ENCODE measurements around the gene VPS26C.
A peak's percentile ranks its signal among the peaks of the same experiment; 100 is the strongest.
"Not testable (repeated sequence)": the region's sequence is repeated elsewhere in the genome, so short reads cannot be mapped to it uniquely, and the experiment has no call there.

Gene VPS26C

DNA sequence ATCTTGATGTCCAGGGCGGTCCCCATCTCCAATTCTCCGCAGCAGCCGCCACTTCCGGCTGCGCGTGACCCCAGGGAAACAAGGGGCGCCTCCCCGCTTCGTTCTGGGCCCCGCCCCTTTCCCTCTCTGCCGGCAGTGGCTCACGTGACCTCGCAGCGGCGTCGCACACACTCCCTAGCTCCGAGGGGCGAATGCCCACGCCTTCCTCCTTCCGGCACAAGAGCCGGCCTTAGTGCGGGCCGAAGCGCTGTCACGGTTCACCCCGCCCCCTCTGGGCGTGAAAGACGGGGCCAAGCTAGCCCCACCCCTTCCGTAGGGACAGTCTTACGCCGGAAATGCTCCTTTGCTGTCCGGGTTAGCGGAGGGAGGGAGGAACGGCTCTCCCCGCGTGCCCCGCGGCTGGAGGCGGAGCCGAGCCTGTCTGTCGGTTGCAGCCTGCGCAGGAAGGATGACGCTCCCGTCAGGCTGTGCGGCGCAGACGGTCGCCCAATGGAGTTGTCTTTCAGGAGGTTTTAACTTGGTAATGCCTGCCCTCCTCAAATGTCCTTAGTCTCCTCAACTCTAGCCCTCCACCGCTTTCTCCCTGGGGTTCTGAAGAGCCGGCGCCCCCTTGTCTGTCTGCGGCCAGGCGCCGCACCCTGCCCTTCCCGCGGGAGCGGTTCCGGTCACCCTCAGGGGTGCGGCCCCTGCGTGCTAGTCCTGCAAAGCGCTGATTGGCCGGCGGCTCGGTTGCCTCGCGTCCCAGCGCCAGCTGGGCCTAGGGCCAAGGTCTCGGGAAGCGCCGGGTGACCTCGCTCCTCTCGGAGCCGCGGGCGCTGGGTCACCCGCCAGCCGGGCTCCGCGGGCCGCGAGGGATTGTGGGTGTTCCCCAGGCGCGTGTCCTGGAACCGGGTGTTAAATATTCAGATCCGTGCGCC is at the start of gene VPS26C:
VPS26C (minus strand) TSS at position 66 of the 917 bp plus-strand sequence; CDS start at position 26, 40 bp downstream.
- H3K27me3 Mint-ChIP-seq = no peaks in the 10 kb centered on the region
- H3K36me3 Mint-ChIP-seq = peaks cover 3% of the 10 kb centered on the region
- peak within 1 kb of the TSS; percentile 97 for H3K27ac Mint-ChIP-seq
- H3K4me3 Mint-ChIP-seq = peak within 1 kb of the TSS; percentile 93
- H3K9me3 Mint-ChIP-seq = no peaks in the 10 kb centered on the region
- H3K4me1 Mint-ChIP-seq = peaks cover 43% of the 10 kb centered on the region

DNA sequence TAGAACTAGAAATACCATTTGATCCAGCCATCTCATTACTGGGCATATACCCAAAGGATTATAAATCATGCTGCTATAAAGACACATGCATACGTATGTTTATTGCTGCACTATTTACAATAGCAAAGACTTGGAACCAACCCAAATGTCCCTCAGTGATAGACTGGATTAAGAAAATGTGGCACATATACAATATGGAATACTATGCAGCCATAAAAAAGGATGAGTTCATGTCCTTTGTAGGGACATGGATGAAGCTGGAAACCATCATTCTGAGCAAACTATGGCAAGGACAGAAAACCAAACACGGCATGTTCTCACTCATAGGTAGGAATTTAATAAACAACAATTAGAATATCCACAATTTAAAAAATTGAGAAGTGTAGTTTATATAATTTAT is 48.9 kb upstream of the VPS26C start:
- H3K4me1 Mint-ChIP-seq, H3K27me3 Mint-ChIP-seq, H3K27ac Mint-ChIP-seq, H3K4me3 Mint-ChIP-seq, H3K36me3 Mint-ChIP-seq: not testable (repeated sequence)
- peaks cover 10% of the 10 kb centered on the region for H3K9me3 Mint-ChIP-seq

DNA sequence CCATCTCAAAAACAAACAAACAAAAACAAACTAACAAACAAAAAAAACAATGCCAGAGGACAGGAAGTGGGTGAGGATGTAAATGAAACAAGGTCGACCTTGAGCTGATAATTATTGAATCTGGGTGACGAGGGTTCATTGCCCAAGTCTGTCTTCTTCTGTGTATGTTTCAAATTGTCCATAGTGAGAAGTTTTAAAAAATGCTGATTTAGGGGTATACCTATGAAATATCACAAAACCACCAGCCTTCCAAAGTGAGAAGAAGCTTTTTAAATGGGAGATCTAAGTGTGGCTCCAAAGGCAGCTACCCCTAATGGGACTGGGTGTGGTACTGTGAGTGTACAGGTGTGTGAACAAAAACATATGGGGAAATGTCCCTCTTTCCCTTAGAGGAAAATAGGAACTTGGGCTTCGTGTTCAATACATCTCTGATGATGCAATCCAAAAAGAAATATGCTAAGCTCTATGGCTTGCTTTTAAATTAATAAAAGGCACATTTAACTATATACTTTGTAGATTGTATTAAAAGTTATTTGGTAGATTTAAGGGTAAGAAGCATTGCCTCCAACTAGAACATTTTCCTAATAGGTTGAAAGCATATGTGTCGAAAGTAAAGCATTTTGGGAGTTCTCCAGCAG is 33.1 kb upstream of the VPS26C start:
- H3K4me3 Mint-ChIP-seq = no peak overlapping the region
- H3K27me3 Mint-ChIP-seq = no peaks in the 10 kb centered on the region
- H3K27ac Mint-ChIP-seq = no peak overlapping the region
- H3K4me1 Mint-ChIP-seq = no peaks in the 10 kb centered on the region
- no peaks in the 10 kb centered on the region for H3K36me3 Mint-ChIP-seq
- no peaks in the 10 kb centered on the region for H3K9me3 Mint-ChIP-seq

DNA sequence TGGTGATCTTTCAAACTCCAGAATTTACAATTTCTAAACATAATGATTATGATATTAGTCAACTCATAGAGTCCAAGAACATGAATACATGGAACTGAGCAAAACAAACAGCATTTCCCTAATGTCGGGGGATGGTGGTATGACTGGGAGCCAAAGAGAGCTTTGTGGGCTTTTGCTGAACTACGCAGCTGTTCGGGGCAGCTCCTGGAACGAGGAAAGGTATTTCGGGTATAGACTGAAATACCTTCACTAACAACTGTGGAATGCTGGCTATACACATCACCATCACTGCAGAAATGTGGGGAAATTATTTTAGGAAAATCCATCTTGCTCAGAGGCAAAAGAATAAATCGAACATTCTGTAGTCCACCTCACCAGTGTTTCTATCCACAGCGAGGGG is 30.2 kb upstream of the VPS26C start:
- Mint-ChIP-seq H3K27ac (no peak overlapping the region), H3K9me3 (no peaks in the 10 kb centered on the region), H3K36me3 (no peaks in the 10 kb centered on the region)

DNA sequence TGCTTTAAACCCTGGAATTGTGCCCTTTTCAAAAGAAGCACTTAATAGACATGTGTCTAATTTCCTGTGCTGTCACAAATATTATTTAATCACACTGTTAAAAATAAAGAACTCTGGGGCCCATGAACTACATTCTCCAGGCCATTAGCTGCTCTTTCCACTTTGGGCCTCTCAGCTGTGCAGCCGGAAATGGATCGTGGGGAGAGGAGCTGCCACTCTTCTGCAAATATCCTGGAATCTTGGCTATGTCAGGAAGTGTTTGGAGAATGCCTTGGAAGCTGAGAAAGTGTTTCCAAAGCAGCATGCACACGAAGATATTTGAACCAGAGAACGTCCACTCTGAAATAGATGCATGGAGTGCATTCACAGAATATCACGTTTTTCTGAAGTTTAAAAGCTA is 27.5 kb upstream of the VPS26C start:
- Mint-ChIP-seq H3K36me3 (no peaks in the 10 kb centered on the region), H3K4me3 (no peak overlapping the region), H3K9me3 (no peaks in the 10 kb centered on the region), H3K4me1 (peaks cover 8% of the 10 kb centered on the region), H3K27ac (no peak overlapping the region), H3K27me3 (no peaks in the 10 kb centered on the region)

More for the DNA sequence above, 30.2 kb upstream of the VPS26C start:
- no peak overlapping the region for H3K4me3 Mint-ChIP-seq
- H3K27me3 Mint-ChIP-seq = no peaks in the 10 kb centered on the region
- H3K4me1 Mint-ChIP-seq = peaks cover 8% of the 10 kb centered on the region

DNA sequence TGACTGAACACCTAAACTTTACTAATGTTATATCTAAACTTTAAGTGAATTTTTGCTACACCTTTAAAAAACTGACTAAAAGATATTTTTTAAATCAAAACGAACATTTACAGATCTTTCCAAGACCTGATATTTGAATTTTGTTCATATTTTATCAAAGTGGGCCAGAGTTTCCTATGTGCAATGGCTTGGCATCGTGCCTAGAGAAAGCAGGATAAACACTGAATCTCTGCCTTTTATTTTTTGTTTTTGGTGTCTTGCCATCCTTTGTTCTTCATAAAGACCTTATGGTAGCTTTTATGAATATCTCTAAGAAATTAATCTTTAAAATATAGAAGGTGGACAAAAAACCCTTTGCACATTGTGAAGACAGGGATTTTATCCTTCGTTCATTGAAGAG is 25.8 kb upstream of the VPS26C start:
- no peak overlapping the region for H3K27ac Mint-ChIP-seq
- peaks cover 8% of the 10 kb centered on the region for H3K4me1 Mint-ChIP-seq
- H3K9me3 Mint-ChIP-seq = no peaks in the 10 kb centered on the region
- H3K36me3 Mint-ChIP-seq = no peaks in the 10 kb centered on the region
- no peak overlapping the region for H3K4me3 Mint-ChIP-seq
- no peaks in the 10 kb centered on the region for H3K27me3 Mint-ChIP-seq

DNA sequence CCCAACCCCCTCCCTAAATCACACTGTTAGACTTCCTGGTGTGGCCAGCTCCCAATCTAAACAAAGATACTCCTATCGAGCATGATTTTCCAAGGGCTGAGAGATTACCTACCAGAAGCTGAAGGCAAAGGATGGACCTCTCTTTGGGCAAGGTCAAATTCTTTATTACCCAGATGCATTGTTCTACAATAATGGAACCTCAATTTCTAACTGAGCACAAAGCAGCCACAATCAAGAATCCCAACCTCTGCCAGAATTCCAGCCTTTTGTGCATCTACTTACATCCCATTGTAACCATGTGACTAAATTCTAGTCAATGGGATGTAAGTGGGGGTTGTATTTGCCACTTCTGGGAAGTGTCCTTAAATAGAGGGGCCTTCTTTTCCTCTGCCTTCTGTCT is 24.9 kb upstream of the VPS26C start:
- Mint-ChIP-seq H3K36me3 (no peaks in the 10 kb centered on the region), H3K4me1 (peaks cover 8% of the 10 kb centered on the region), H3K27ac (no peak overlapping the region), H3K4me3 (no peak overlapping the region), H3K9me3 (no peaks in the 10 kb centered on the region), H3K27me3 (no peaks in the 10 kb centered on the region)

DNA sequence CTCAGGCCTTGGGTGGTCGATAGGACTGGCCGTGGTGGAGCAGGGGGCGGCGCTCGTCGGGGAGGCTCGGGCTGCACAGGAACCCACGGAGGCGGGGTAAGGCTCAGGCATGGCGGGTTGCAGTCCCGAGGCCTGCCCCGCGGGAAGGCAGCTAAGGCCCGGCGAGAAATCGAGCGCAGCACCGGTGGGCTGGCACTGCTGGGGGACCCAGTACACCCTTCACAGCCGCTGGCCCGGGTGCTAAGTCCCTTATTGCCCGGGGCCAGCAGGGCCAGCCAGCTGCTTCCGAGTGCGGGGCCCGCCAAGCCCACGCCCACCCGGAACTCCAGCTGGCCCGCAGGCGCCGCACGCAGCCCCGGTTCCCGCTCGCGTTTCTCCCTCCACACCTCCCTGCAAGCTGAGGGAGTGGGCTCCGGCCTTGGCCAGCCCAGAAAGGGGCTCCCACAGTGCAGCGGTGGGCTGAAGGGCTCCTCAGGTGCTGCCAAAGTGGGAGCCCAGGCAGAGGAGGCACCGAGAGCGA is 16.1 kb upstream of the VPS26C start:
- H3K36me3 Mint-ChIP-seq, H3K9me3 Mint-ChIP-seq, H3K4me3 Mint-ChIP-seq, H3K27me3 Mint-ChIP-seq, H3K27ac Mint-ChIP-seq, H3K4me1 Mint-ChIP-seq: not testable (repeated sequence)

DNA sequence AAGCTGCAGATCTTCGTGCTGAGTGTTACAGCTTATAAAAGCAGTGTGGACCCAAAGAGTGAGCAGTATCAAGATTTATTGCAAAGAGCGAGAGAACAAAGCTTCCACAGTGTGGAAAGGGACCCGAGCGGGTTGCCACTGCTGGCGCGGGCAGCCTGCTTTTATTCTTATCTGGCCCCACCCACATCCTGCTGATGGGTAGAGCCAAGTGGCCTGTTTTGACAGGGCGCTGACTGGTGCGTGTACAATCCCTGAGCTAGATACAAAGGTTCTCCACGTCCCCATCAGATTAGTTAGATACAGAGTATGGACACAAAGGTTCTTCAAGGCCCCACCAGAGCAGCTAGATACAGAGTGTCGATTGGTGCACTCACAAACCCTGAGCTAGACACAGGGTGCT is 15.5 kb upstream of the VPS26C start:
- Mint-ChIP-seq H3K4me3 (peak overlapping the region; percentile 86), H3K27ac (peak overlapping the region; percentile 38)
- H3K36me3 Mint-ChIP-seq, H3K4me1 Mint-ChIP-seq, H3K9me3 Mint-ChIP-seq, H3K27me3 Mint-ChIP-seq: not testable (repeated sequence)

DNA sequence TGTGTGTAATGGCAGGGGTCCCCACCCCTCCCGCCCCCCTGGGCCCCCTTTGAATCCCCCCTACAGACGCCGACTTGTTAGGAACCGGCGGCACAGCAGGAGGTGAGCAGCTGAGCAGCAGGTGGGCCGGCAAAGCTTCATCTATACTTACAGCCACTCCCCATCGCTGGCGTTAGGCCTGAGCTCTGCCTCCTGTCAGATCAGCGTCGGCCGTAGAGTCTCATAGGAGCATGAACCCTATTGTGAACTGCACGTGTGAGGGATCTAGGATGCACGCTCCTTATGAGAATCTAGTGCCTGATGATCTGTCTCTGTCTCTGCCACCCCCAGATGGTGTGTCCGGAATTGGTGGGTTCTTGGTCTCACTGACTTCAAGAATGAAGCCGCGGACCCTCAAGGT is 14.9 kb upstream of the VPS26C start:
- Mint-ChIP-seq H3K9me3 (no peaks in the 10 kb centered on the region), H3K36me3 (no peaks in the 10 kb centered on the region), H3K27ac (no peak overlapping the region), H3K27me3 (no peaks in the 10 kb centered on the region), H3K4me1 (peaks cover 5% of the 10 kb centered on the region), H3K4me3 (peak overlapping the region; percentile 86)

DNA sequence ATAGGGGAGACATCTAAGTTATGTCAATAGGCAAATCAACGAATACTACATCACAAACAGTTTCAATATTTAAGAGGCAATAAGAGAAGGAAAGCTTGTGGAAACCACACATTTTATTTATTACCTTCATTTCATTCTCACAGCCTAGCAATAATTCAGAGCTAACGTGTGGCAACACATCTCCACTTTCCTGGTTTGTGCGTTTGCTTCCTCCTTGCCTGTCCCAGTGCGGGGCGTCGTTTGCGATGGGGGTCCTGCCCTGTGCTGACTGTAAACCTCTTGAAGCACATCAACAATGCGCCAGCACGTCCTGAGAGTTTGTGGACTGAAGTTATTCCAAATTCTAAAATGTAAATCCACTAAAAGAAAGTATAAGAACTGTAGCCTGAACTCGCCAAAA is 14.4 kb upstream of the VPS26C start:
- peak overlapping the region; percentile 28 for H3K4me3 Mint-ChIP-seq
- H3K36me3 Mint-ChIP-seq = no peaks in the 10 kb centered on the region
- peaks cover 5% of the 10 kb centered on the region for H3K4me1 Mint-ChIP-seq
- H3K27me3 Mint-ChIP-seq = no peaks in the 10 kb centered on the region
- H3K27ac Mint-ChIP-seq = no peak overlapping the region
- H3K9me3 Mint-ChIP-seq = no peaks in the 10 kb centered on the region

DNA sequence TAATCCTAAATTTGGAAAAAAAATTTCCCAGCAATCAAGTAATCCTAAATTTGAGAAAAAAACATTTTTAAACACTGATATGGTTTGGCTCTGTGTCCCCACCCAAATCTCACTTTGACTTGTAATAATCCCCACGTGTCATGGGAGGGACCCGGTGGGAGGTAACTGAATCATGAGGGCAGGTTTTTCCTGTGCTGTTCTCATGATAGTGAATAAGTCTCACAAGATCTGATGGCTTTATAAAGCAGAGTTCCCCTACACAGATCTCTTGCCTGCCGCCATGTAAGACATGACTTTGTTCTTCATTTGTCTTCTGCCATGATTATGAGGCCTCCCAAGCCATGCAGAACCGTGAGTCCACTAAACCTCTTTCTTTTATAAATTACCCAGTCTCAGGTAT is 12.1 kb upstream of the VPS26C start:
- H3K36me3 Mint-ChIP-seq, H3K4me1 Mint-ChIP-seq, H3K27me3 Mint-ChIP-seq, H3K4me3 Mint-ChIP-seq, H3K9me3 Mint-ChIP-seq, H3K27ac Mint-ChIP-seq: not testable (repeated sequence)

DNA sequence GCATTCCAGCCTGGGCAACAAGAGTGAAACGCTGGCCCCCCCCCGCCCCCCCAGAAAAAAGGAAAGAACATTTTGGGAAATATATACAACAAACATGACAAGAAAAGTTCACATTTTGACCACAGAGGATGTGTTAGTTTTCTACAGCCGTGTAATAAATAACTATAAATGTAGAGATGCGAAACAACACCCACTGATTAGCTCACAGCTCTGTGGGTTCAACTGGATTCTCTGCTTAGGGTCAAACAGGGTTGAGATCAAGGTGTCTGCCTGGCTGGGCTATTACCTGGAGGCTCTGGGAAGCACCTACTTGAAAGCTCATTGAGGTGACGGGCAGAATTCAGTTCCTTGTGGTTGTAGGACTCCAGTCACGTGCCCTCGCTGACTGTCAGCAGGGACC is 11.1 kb upstream of the VPS26C start:
- no peaks in the 10 kb centered on the region for H3K27me3 Mint-ChIP-seq
- H3K36me3 Mint-ChIP-seq = no peaks in the 10 kb centered on the region
- H3K4me1 Mint-ChIP-seq = peaks cover 5% of the 10 kb centered on the region
- no peak overlapping the region for H3K4me3 Mint-ChIP-seq
- no peaks in the 10 kb centered on the region for H3K9me3 Mint-ChIP-seq
- H3K27ac Mint-ChIP-seq = no peak overlapping the region

DNA sequence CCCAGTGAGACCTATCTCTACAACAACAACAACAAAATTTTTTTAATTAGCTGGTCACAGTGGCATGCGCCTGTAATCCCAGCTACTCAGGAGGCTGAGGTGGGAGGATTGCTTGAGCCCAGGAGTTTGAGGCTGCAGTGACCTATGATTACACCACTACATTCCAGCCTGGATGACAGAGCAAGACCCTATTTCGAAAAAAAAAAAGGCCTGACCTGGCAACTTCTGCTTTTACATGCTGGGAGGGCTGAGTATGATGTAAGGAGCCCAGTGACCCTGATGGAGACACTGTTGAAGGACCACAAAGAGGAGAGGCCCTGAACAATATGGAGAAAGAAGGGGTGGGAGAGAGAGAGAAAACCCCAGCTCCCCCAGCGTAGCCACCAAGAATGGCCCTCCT is 9.2 kb upstream of the VPS26C start:
- Mint-ChIP-seq H3K9me3 (no peaks in the 10 kb centered on the region), H3K36me3 (no peaks in the 10 kb centered on the region), H3K27ac (no peak overlapping the region), H3K27me3 (no peaks in the 10 kb centered on the region), H3K4me1 (no peaks in the 10 kb centered on the region), H3K4me3 (no peak overlapping the region)

DNA sequence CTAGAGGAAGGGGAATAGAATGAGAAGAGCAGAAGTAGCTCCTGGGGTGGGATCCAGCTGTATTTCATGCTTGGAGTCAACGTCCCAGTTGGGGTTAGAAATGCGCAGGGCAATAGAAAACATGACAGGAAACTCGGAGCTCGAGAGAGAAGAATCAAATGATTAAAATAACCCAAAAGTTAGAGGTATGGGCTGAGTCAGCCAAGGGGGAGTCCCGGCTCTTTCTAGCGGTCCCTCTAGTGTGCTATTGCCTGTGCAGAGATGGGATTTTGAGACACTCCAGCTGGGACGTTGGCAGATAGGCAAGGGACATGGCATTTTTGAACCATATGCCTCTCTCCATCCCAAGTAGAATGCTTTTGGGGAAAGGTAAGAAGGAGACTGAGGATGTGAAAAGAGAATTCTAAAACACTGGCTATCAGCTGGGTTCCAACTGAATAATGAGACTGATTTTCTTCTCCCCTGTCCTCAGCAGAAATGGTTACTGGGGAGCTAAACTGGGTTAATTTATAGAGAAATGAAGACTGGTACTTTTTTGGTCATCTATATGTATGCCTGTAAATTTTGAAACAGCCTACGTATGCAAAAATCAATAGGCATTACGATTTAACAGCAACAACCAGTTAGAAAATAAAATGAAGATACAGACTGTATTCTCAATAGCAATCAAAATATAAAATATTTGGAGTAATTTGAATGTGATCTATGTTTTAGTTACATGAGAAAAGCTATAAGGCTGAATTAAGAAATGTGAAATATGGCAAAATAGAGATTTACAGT is 7.0 kb upstream of the VPS26C start:
- H3K4me3 Mint-ChIP-seq = no peak overlapping the region
- no peaks in the 10 kb centered on the region for H3K9me3 Mint-ChIP-seq
- no peaks in the 10 kb centered on the region for H3K27me3 Mint-ChIP-seq
- no peaks in the 10 kb centered on the region for H3K4me1 Mint-ChIP-seq
- no peak overlapping the region for H3K27ac Mint-ChIP-seq
- peaks cover 1% of the 10 kb centered on the region for H3K36me3 Mint-ChIP-seq

DNA sequence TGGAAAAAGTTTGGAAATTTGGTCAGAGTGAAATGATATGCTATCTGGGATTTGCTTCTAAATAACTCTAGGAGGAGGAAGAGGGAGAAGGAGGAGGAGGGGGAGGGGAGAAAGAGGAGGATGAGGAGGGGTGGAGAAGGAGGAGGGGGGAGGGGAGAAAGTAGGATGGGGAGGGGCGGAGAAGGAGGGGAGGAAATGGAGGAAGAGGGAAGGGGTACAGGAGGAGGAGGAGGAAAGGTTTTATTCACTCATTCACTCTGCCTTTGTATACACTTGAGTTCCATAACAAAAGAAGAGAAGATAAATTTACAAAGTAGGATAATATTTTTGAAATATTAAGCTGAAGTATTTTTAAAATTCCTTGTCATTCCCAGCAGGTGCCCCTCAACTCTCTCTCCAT is 6.3 kb upstream of the VPS26C start:
- no peaks in the 10 kb centered on the region for H3K9me3 Mint-ChIP-seq
- no peaks in the 10 kb centered on the region for H3K27me3 Mint-ChIP-seq
- no peak overlapping the region for H3K4me3 Mint-ChIP-seq
- no peak overlapping the region for H3K27ac Mint-ChIP-seq
- H3K4me1 Mint-ChIP-seq = peaks cover 3% of the 10 kb centered on the region
- peaks cover 1% of the 10 kb centered on the region for H3K36me3 Mint-ChIP-seq

Data from activated naive CD4-positive, alpha-beta T cell treated with anti-CD3 and anti-CD28 coated beads, Interleukin-2, amount 50 U/mL, for 24 hours (primary cell).